Mesendoderm (in vitro differentiated cells): ENCODE results near the gene CREB3L2.

Source experiments
- DNase-seq: peaks from one replicate; pipeline ENCODE4 v3.0.0; 2013
- H2AK5ac ChIP-seq: 2 replicates; pipeline ENCODE4 v1.6.1; 2013; ENCODE audit warnings: low read length, inconsistent platforms
- H2BK120ac ChIP-seq: 2 replicates; pipeline ENCODE4 v1.6.1; 2013; ENCODE audit warnings: low read depth, mild to moderate bottlenecking, low read length, moderate library complexity, mixed read lengths
- H2BK15ac ChIP-seq: replicated peaks from 2 replicates; pipeline ENCODE4 v1.6.1; 2013; ENCODE audit warnings: low read depth, mild to moderate bottlenecking, moderate library complexity
- H2BK5ac ChIP-seq: 2 replicates; pipeline ENCODE4 v1.6.1; 2013; ENCODE audit warnings: low read length, inconsistent platforms
- H3K18ac ChIP-seq: 2 replicates; pipeline ENCODE4 v1.6.1; 2013; ENCODE audit warnings: mild to moderate bottlenecking, low read length, mixed read lengths
- H3K23ac ChIP-seq: one replicate; pipeline ENCODE4 v1.6.1; 2013; ENCODE audit warnings: low read length
- H3K27ac ChIP-seq: 2 replicates; pipeline ENCODE4 v1.5.1; 2013; ENCODE audit warnings: low read depth, mild to moderate bottlenecking, inconsistent platforms, low read length, moderate library complexity
- H3K27me3 ChIP-seq: 2 replicates; pipeline ENCODE4 v1.6.1; 2013; ENCODE audit warnings: low read length, control low read depth, mild to moderate bottlenecking, inconsistent platforms; ENCODE audit not compliant: insufficient read depth, poor library complexity
- H3K36me3 ChIP-seq: 2 replicates; pipeline ENCODE4 v1.6.1; 2013; ENCODE audit warnings: low read length, inconsistent platforms; ENCODE audit not compliant: control insufficient read depth, insufficient read depth
- H3K4ac ChIP-seq: one replicate; pipeline ENCODE4 v1.6.1; 2013; ENCODE audit warnings: low read depth, mild to moderate bottlenecking, low read length, moderate library complexity
- H3K4me1 ChIP-seq: 2 replicates; pipeline ENCODE4 v1.6.1; 2013; ENCODE audit warnings: low read depth, low read length, inconsistent platforms; ENCODE audit not compliant: control insufficient read depth
- H3K4me2 ChIP-seq: 2 replicates; pipeline ENCODE4 v1.6.1; 2013; ENCODE audit warnings: low read length
- H3K4me3 ChIP-seq: 2 replicates; pipeline ENCODE4 v1.5.1; 2013; ENCODE audit warnings: mild to moderate bottlenecking, low read length
- H3K56ac ChIP-seq: one replicate; pipeline ENCODE4 v1.6.1; 2013; ENCODE audit warnings: low read length
- H3K79me1 ChIP-seq: 2 replicates; pipeline ENCODE4 v1.6.1; 2013; ENCODE audit warnings: low read length, inconsistent platforms
- H3K79me2 ChIP-seq: 2 replicates; pipeline ENCODE4 v1.6.1; 2013; ENCODE audit warnings: mild to moderate bottlenecking, low read length; ENCODE audit not compliant: control insufficient read depth, insufficient read depth
- H3K9ac ChIP-seq: 2 replicates; pipeline ENCODE4 v1.6.1; 2013; ENCODE audit warnings: low read length, inconsistent platforms
- H4K5ac ChIP-seq: one replicate; pipeline ENCODE4 v1.6.1; 2013; ENCODE audit warnings: low read length
- H4K8ac ChIP-seq: one replicate; pipeline ENCODE4 v1.6.1; 2013; ENCODE audit warnings: low read depth, mild to moderate bottlenecking, control low read depth, low read length, moderate library complexity
- WGBS: extraction: QIAGEN DNeasy Blood & Tissue Kit; methylation state at CpG from one replicate; pipeline ENCODE4 v1.1.7; 2013; ENCODE audit warnings: low lambda C conversion rate, missing lambda C conversion rate; ENCODE audit not compliant: insufficient coverage; ENCODE audit errors: extremely low coverage; 5-methylcytosine and 5-hydroxymethylcytosine counted together

The CREB3L2 gene

GRCh38 chr7:137847568-137848050 is 154.3 kb downstream of the CREB3L2 start:
- peak; percentile 48 for DNase-seq
- WGBS: no CpG with 5 or more reads among the region's 18 CpGs
- H3K79me1 ChIP-seq: no peaks in the 10 kb centered on the region
- H2BK15ac ChIP-seq: no peak overlapping the region
- no peaks in the 10 kb centered on the region for H3K36me3 ChIP-seq
- H3K4ac ChIP-seq: no peak overlapping the region
- no peaks in the 10 kb centered on the region for H3K79me2 ChIP-seq
- no peaks in the 10 kb centered on the region for H3K4me1 ChIP-seq
- no peak overlapping the region for H4K5ac ChIP-seq
- peak overlapping the region; percentile 37 for H3K56ac ChIP-seq
- H2BK120ac ChIP-seq: no peak overlapping the region
- H4K8ac ChIP-seq: no peak overlapping the region
- H3K18ac ChIP-seq: no peak overlapping the region
- no peak overlapping the region for H3K27ac ChIP-seq
- H2AK5ac ChIP-seq: no peak overlapping the region
- H3K23ac ChIP-seq: no peak overlapping the region
- H3K4me2 ChIP-seq: peak overlapping the region; percentile 61
- peak overlapping the region; percentile 46 for H3K9ac ChIP-seq
- H3K4me3 ChIP-seq: no peak overlapping the region
- H2BK5ac ChIP-seq: no peak overlapping the region
- H3K27me3 ChIP-seq: peaks cover 11% of the 10 kb centered on the region

GRCh38 chr7:137846827-137847567 is 154.9 kb downstream of the CREB3L2 start, which contains the start of gene DGKI:
Gene DGKI (minus strand): TSS chr7:137846974.
- Histone ChIP-seq H3K27me3 (peaks cover 11% of the 10 kb centered on the region), H3K9ac (peak within 1 kb of the TSS; percentile 46), H3K18ac (no peak within 1 kb of the TSS), H3K4ac (no peak within 1 kb of the TSS), H2BK5ac (no peak within 1 kb of the TSS), H2AK5ac (no peak within 1 kb of the TSS), H3K23ac (no peak within 1 kb of the TSS), H3K36me3 (no peaks in the 10 kb centered on the region), H3K27ac (no peak within 1 kb of the TSS), H4K8ac (no peak within 1 kb of the TSS), H2BK15ac (no peak within 1 kb of the TSS), H3K4me2 (peak within 1 kb of the TSS; percentile 61), H3K79me1 (no peaks in the 10 kb centered on the region), H4K5ac (no peak within 1 kb of the TSS), H3K4me1 (no peaks in the 10 kb centered on the region), H3K56ac (peak within 1 kb of the TSS; percentile 37), H3K4me3 (no peak within 1 kb of the TSS), H3K79me2 (no peaks in the 10 kb centered on the region), H2BK120ac (no peak within 1 kb of the TSS)
- DNase-seq: peak; percentile 64
- WGBS: no CpG with 5 or more reads among the region's 66 CpGs

- no CpG with 5 or more reads among the region's 47 CpGs for WGBS
- Histone ChIP-seq H3K27me3 (peaks cover 11% of the 10 kb centered on the region), H2BK120ac (no peak overlapping the region), H3K36me3 (no peaks in the 10 kb centered on the region), H3K4me2 (peak overlapping the region; percentile 29), H3K23ac (no peak overlapping the region), H4K5ac (no peak overlapping the region), H3K79me1 (no peaks in the 10 kb centered on the region), H3K4ac (no peak overlapping the region), H3K56ac (no peak overlapping the region), H2BK15ac (no peak overlapping the region), H2AK5ac (no peak overlapping the region), H3K18ac (no peak overlapping the region), H3K4me3 (no peak overlapping the region), H3K79me2 (no peaks in the 10 kb centered on the region), H3K27ac (no peak overlapping the region), H3K4me1 (no peaks in the 10 kb centered on the region), H3K9ac (no peak overlapping the region), H2BK5ac (no peak overlapping the region), H4K8ac (no peak overlapping the region)
- no peak for DNase-seq
These were observed 155.4 kb downstream of the CREB3L2 start for GRCh38 chr7:137846549-137846826.

DNA sequence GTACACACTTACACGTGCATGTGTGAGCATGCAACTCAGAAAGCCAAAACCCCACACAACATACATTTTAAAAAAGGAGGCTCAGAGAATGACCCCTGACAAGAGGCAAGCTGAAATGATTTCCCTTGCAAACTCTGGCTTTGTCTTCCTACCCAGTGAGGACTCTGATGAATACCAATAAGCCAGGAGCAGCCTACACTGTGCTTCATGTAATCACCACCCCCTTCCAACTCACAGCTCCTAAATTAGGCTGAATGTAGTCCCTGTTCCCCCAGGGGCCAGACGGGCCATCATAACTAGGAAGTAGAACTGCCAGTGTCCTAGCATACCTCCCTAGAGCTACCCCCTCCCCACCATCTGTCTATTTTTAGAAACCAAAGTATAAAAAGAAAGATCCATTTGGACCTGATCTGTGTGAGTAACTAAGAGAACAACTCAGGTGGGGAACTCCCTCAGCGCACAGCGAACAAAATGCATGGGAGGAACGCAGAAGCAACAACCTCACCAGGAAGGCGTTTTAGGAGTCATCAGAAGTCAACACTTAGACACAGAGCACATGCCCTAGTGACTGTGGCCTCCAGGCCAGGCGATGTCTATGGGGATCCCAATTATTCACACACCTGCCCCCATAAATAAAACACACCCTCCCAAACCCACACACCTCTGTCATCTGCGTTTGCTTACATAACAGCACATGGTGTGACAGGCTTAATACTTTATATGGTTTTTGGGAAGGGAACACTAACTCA is 157.0 kb downstream of the CREB3L2 start:
- no peaks in the 10 kb centered on the region for H3K79me1 ChIP-seq
- no peak overlapping the region for H4K5ac ChIP-seq
- H3K9ac ChIP-seq: no peak overlapping the region
- no peak overlapping the region for H3K27ac ChIP-seq
- H2AK5ac ChIP-seq: no peak overlapping the region
- no peak for DNase-seq
- no peak overlapping the region for H2BK120ac ChIP-seq
- no peak overlapping the region for H4K8ac ChIP-seq
- H3K18ac ChIP-seq: no peak overlapping the region
- H3K4me2 ChIP-seq: no peak overlapping the region
- peaks cover 11% of the 10 kb centered on the region for H3K27me3 ChIP-seq
- H2BK15ac ChIP-seq: no peak overlapping the region
- no peak overlapping the region for H3K23ac ChIP-seq
- no peak overlapping the region for H3K4me3 ChIP-seq
- H3K4me1 ChIP-seq: peaks cover 1% of the 10 kb centered on the region
- H3K36me3 ChIP-seq: no peaks in the 10 kb centered on the region
- no peak overlapping the region for H3K4ac ChIP-seq
- no CpG with 5 or more reads among the region's 8 CpGs for WGBS
- no peaks in the 10 kb centered on the region for H3K79me2 ChIP-seq
- H3K56ac ChIP-seq: no peak overlapping the region
- no peak overlapping the region for H2BK5ac ChIP-seq

GRCh38 chr7:137839903-137840779 is 161.7 kb downstream of the CREB3L2 start:
- Histone ChIP-seq H3K4me3 (no peak overlapping the region), H3K9ac (no peak overlapping the region), H4K5ac (no peak overlapping the region), H2BK120ac (no peak overlapping the region), H2BK15ac (no peak overlapping the region), H3K79me1 (no peaks in the 10 kb centered on the region), H3K27ac (peak overlapping the region; percentile 22), H3K56ac (no peak overlapping the region), H4K8ac (no peak overlapping the region), H3K4me1 (peaks cover 2% of the 10 kb centered on the region), H3K23ac (no peak overlapping the region), H3K27me3 (no peaks in the 10 kb centered on the region), H3K36me3 (no peaks in the 10 kb centered on the region), H3K4ac (no peak overlapping the region), H3K79me2 (no peaks in the 10 kb centered on the region), H3K4me2 (no peak overlapping the region), H2BK5ac (no peak overlapping the region), H3K18ac (no peak overlapping the region), H2AK5ac (no peak overlapping the region)
- no peak for DNase-seq
- WGBS: no CpG with 5 or more reads among the region's 6 CpGs
